IPS-11a (cell line): ENCODE results near the gene HOXB8.

Experiments
- H3K4me3 ChIP-seq: one replicate; pipeline ENCODE4 v1.5.1; 2013; ENCODE audit warnings: low read depth, low read length, control low read depth

The HOXB8 gene

DNA sequence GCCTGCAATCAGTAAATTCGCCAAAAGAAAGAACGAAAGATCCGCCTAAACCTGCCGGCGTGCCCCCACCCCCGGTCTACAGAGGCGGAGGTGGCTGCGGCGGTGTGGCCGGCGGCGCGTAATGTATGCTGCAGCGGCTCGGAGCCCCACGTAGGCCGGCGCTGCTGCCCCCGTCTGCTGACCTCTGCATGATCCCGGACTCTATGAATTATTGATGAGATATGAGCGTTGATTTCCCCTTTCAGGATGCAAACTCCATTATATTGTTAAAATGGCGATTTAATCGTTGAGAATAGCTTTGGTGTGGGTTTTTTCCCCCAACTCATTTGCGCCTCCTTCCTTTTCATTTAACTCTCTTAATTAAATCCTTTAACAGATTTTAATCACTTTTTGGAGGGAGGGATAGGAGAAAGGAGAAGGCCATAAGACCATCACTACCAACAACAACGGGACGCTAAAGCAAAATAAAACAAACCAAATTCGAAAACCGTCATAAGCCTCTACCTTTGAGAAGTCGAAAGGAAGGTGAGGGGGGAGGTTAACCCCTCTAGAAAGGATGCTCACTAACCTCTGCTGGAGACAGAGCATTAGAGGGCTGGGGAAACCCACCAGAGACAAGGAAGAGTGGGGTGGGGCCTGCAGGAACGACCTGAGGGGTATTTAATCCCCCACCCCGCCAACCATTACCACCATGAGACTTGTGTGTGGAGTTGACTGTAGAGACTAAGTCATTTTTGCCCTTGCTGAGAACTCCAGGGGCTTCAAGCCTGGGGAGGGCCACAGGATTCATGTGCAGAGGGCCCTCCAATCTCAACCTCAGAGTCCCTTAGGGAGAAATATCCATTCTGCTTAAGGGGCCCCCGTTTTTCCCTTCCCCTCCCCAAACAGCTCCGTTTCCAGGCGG lies 28.5 kb downstream of the HOXB8 start:
- H3K4me3 ChIP-seq, result no peak overlapping the region

DNA sequence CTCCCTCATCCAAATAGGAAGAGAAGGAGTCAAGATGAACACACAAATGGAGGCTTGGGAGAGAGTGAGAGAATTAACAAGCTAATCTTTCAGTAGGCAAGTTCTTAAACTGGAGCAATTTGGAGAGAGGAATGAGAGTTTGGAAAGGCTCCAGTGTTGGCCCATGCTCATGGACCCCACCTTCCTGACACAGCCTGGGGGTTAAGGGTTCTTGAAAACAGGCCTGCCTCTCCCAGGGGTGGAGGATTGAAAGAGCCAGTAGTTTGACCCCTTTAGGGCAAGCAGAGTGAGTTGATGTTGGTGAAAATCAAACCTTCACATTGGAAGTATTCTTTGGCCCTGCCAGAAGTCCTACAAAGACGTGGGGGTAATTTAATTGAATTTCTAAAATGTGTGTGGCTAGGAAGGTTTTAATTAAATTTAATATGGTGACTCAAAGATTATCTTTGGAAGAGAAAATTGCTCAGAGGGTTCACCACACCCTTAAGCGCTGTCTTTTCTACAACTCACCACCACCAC lies 30.8 kb downstream of the HOXB8 start:
- H3K4me3 ChIP-seq, result no peak overlapping the region

DNA sequence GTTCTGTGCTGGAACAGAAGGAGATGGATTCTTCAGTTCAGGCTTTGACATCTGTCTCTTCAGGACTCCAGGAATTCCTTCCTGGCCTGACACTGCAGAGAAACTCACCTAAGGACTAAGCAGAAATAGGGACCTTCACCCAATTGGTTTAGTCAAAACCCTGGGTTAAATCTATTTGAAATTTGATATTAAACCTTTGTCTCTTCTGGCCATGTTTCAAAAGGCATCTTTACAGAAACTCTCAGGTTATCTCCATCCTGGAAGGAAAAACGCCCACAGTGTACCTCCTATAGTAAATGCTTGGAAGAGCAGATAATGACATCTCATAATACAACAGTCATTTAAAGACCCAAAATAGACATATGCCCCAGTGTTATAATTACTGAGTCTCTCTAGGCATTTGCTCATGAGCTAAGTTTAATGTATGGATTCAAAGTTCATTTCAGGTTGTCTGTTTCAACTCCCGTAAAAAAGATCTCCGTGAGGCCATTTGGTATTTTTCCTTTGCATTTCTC lies 31.3 kb downstream of the HOXB8 start:
- no peak overlapping the region for H3K4me3 ChIP-seq

DNA sequence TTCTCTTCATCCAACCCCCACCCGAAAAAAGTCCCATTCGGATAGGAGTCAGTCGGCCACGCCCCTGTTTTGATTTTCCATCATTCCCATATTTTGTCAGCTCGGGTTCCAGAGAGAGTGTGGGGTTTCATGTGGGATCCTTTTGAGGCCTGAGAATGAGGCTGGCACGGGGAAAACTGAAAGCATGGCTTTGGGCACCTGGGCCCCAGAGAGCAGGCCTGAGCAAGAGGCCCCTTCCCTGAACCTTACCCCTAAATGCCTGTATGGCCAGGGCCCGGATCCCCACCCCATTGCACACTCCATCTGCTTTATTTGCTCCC lies 32.4 kb downstream of the HOXB8 start:
- no peak overlapping the region for H3K4me3 ChIP-seq

DNA sequence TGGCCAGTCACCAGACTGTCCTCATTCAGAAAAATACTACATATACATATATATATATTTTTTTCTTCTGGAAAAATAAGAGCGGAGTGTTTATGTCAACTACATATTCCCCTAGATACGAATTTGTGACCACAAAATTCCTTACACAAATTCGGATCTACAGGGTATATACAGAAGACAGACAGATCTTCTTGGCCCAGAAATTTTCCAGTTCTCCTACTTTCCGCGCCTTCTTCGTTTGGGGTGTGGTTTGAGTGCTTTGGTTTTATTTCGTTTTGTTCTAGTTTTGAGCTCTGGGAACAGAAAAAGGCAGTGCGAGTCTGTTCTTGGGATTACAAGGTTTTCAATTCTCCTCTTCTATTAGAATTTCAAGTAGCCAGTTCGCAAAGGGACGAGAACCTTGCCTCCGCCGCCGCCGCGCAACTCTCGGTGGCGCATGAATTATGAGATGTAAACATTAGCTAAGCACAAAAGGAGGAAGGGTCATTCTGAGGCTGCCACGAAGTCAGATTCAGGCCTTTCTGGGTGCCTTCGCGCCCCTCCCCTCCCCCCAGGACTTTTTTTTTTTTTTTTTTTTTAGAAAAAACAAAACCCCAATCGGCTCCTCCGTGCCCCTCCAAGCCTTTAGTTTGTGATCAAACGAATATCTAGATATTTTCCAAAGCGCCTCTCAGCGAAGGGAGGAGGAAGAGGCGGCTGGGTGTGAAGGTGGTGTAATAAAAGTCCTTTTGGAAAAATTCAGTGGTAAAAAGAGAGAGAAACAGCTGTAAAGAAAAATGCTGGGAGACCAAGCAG lies 35.1 kb downstream of the HOXB8 start:
- H3K4me3 ChIP-seq, result no peak overlapping the region

DNA sequence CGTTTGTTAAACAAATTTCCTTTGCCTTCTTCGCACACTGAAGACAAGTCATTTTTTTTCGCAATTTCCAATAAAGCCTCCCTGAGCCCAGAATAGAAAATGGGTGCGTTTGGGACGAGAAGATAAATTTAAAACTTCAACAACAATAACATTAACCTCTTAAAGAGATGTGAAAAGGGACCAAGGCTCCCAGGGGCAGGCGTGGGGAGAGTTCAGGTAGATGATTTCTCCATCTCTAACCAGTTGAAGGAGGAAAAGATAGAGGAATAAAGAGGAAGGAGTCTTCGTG lies 35.7 kb downstream of the HOXB8 start:
- no peak overlapping the region for H3K4me3 ChIP-seq

DNA sequence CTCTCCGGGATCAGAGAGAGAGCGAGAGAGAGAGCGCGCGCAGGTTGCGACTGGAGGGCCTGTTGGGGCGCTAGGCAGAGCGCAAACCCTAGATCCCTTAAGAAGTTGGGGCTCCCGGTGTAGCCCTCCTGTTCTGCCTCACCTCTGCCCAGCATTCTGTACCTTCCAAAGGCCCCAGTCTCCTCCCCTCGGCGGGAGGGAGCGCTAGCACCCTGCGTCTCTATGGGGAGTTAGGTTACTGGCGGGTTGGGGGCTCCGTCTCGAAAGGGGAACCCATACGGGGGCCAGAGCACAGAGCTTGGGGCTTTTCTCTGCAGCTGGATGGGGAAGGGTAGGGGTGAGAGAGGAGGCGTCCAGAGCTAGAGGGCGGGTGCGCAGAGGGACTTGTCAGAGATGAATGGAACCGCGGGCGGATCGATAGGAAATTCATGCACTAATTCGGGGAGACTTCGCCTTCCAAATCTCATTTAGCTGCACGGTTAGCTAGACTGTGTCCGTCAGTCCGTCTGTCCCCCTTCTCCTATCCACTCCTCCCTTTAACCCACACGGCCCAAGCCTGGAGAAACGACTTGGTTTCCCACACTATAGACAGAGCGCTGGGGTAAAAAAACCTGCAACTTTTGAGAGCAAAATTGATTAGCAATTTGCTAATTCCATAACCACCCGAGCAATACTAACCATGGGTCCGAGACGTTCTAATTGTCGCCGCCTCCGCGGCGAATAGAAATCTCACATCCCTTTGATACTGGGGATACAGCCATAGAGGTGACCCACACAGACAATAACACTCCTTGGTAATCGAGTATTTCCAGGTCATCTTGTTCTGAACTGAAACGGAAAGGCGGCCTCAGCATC lies 36.2 kb downstream of the HOXB8 start:
- H3K4me3 ChIP-seq, result no peak overlapping the region

DNA sequence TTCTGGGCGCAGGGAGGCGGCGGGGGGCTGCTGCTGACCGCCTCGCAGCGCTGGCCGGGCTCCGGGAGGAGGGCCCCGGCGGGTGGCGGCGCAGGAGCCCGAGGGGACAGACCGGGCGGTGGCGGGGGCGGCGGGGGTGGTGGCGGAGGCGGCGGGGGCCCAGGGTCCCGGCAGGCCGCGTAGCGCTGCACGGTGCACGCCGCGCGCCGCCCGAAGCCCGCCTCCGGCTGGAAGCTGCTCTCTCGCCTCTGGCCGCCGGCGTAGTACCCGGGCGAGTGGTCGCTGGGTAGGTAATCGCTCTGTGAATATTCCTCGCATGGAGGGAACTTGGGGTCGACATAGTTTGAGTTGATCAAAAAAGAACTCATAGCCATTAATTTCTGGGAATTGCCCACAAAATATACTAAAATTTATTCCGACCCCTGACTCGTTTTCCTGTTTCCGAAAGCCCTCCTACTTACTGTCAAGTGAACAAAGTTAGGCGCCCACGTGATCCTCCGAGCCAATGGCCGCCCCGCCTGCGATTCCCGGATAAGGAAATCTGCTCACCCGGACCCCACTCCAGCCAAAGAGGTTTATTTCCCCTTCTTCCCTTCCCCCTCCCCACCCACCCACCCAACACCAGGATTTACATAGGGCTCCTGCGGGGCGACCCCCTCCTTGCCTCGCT lies 37.0 kb downstream of the HOXB8 start, which contains the start of gene HOXB4:
HOXB4 (minus strand) TSS at position 405 of the 670 bp plus-strand sequence; CDS start at position 374, 31 bp downstream.
- H3K4me3 ChIP-seq, result no peak within 1 kb of the TSS

DNA sequence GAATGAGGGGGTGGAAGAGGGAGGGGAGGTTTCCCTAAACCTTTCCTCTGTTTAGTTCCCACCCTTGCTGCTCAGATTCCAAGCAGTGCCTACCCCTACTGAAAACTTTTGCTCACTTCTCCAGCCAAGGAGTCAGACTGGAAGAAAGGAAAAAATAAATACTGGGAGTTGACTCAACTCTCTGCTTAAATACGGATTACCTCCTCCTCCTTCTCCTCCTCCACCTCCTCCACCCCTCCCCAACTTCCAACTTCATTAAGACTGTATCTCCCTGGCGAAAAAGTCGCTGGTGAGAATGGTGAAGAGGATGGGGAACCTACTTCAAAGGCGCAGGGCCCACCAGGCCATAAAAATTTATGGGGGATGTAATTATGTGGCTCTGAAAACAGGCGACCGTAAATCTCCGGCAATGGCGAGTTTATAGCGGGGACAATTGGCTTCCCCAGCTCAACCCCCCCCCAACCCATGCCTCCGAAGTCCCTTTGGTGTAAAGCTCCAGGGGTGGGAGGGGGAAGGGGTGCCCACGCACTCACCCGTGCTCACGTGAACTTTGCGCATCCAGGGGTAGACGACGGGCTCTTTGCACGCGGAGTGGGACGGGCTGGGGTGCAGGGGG lies 37.7 kb downstream of the HOXB8 start:
- no peak overlapping the region for H3K4me3 ChIP-seq

DNA sequence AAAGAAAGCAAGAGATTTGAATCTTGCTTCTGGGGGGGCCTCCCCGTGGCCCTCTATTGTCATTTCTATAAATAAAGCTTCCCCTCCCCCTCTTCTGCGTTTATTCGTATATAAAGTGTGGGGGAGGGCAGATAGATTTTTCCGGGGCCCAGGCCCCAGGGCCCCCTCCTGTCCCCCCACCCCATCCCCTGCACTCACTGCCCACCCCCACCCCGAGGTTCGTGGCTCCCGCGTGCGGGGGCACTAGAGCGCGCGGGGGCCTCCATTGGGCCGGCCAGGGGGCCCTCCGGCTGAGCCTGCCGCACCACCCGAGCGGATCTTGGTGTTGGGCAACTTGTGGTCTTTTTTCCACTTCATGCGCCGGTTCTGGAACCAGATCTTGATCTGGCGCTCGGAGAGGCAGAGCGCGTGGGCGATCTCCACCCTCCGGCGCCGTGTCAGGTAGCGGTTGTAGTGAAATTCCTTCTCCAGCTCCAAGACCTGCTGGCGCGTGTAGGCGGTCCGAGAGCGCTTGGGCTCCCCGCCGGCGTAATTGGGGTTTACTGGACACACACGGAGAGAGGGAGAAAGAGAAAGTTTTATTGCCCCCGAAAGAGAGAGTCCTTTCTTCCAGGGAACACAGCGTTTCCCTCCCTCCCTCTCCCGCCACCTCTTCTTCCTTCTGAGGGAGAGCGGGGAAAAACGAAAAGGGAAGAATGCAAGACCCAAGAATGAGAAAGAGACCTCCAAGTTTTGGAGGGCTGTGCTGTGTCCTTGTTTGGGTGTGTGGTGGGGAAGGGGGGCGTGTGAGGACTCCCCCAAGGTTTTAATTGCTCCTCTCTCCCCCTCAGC lies 38.4 kb downstream of the HOXB8 start:
- no peak overlapping the region for H3K4me3 ChIP-seq

DNA sequence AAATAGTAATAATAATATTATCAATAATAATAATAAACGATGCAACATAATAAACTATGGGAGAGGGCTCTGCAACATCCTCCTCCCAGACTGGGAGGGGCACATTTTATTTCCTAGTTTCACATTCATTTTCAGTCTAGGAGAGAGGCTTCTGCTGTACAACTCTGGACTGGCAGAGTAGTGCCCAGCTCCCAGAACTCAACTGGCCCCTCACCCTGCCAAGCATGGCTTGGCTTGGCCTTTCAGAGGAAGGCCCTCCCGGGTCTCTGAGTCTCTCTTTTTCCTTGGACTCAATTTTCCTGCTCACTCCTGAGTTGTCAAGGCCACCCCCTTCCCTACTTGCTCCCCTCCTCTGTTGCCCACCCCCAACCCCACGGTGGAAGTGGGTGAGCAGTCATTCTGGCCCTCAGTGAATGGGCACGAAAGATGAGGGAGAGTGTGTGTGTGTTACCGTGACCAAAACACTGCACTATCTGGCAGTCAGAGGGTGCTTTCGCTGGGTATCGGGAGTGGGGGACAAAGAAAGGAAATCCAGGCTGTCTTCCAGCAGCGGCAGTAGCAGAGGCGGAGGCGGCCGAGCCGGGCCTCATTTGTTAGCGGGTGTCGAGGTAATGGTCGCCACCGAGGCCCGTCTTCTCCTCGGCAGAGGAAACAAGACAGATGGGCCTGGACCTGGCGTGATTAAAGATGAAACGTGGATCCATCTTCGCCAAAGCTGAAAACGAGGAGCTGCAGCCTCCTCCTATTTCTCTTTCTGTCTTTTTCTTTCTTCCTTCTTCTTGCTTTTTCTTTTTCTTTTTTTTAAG lies 39.2 kb downstream of the HOXB8 start:
- H3K4me3 ChIP-seq, result no peak overlapping the region

DNA sequence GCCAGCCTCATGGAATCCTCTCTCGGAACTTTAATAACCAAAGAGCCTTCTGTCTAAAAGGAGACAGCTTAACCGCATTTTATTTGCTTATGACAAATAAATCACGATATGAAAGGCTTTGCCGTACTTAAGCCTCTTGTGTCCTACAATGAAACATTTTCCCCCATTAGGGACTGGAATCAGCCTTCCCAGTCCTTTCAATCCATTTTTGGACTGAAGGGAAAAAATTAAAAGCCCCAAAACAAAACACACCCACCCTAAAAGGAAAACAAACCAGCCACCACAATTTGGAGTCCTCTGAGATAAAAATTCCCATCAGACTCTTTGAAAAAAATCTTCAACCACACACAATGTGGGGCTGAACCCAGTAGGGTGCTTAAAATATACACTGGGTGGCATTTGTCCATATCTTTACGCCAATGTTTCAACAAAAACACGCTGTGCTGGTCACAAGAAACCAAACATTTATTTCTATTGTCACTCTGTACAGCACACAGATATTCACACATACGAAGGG lies 40.0 kb downstream of the HOXB8 start:
- no peak overlapping the region for H3K4me3 ChIP-seq

DNA sequence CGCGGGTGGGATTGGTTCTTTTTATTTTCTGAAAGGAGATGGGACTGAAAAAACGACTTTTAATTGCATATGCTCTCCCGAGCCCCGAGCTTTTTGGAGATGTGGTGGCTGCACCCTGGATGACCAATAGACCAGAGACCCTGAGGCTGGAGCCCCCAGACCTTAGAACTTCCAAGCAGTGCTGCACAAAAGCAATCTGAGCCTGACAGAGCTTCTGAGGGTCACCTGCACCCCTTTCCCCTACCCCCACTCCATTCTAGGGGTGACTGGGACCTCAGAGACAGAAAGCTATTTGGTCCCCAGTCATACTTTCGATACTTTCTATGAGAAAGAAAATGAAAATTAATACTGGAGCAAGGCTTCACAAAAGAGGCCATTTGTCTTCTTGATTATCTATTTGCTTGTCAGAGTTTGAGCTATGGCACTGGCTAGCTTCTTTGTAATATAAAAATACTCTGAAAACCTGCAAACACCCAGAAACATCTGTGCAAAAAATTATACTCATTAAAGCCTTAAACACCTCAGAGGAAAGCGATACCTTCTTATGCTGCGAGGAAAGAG lies 40.5 kb downstream of the HOXB8 start:
- H3K4me3 ChIP-seq, result no peak overlapping the region

DNA sequence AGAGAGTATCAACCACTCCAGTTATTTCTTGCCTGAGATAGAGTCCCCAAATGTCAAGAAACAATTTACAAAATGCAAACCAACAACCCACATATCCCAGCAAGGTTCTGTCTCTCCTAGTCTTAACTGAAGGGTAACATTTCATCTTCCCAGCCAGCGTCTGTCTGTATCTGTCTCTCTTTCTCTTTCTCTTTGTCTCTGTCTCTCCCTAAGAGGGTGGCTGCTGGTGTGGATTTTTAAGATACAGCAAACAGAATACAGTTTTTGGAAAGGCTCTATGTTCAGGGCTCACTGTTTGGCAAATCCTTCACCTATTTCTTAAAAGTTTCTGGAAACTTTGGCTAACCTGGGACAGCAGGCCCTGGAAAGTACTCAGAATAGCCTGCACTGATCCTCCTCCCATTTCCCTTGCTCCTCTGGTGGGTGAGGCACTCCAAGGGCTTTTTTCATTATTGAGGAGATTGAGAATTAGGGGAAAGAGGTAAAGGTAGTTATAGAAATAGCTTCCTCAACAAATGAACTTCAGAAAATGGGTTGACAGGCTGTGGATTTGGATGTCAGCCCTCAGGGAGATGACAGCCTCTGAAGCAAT lies 43.2 kb downstream of the HOXB8 start:
- H3K4me3 ChIP-seq, result no peak overlapping the region

DNA sequence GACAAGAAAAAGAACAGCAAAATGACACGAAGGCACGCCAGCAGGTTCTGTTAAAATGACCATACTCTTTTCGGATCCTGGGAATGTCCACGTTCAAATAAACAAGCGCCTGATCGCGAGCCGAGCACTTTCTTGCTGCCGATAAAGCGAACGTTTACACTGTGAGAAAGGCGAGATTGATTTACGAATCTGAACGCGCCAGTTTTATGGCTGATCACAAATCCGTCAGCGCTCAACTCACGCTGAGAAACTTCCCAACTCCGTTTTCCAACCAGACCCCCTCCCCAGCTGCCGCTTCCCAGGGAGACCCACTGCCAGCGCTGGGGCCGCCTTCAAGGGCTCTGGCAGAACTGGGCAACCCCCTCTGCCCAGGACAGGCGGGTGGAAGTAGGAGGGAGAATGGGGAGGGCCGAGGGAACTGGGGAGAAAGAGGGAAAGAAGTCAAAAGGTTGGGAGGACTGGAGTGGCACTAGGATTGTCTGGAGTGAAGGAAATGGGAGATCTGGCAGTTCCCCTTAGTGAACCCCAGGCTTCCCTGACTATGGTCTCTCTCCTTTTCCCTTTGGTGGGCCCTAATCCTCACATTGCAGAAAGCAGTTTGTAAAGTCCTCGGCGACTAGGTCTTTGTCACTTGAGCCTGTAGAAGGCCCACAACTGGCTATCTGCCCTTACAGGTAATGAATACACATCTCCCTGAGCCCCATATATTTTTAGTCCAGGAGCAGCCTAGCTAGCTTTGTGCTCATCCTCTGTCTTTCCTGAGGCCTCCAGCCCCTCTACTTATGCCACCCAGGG lies 43.9 kb downstream of the HOXB8 start:
- no peak overlapping the region for H3K4me3 ChIP-seq

DNA sequence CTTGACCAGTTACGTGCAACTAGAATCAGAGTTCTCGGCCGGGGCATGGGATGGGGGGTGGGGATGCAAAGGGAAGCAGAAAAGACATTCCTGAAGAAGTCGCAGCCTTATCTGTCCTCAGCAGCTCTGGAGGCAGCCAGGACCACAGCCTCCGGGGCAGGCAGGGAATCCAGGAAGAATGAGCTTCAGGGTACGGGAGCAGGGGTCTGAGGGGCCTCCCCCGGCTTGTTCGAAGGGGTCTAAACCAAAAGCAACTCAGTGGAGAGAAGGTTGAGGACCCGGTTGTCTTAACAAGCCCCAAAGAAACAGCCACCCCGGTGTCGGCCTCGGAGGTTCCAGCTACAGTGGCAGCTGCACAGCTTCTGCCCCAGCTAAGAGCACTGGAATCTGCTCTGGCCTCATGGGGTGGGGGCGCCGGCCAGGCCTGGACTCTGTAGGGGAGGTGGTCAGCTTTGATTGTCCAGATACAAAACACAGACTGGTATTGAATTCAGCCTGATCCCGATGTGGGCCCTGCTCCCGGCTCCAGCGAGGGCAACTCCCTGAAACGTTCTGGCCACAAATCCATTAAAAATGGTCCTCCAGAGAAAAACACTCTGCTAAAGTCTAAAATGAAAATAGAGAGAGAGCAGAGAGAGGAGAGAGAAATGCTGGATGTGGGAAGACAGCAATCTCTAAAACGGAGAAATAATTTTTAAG lies 44.6 kb downstream of the HOXB8 start:
- no peak overlapping the region for H3K4me3 ChIP-seq
